Measurements from ENCODE around the gene TRIM77.
"Not testable (repeated sequence)": the region's sequence is repeated elsewhere in the genome, so short reads cannot be mapped to it uniquely, and the experiment has no call there.

GRCh38 chr11:89730215-89730614, 20.1 kb downstream of the TRIM77 start:
- TF ChIP-seq, protein P1, sequence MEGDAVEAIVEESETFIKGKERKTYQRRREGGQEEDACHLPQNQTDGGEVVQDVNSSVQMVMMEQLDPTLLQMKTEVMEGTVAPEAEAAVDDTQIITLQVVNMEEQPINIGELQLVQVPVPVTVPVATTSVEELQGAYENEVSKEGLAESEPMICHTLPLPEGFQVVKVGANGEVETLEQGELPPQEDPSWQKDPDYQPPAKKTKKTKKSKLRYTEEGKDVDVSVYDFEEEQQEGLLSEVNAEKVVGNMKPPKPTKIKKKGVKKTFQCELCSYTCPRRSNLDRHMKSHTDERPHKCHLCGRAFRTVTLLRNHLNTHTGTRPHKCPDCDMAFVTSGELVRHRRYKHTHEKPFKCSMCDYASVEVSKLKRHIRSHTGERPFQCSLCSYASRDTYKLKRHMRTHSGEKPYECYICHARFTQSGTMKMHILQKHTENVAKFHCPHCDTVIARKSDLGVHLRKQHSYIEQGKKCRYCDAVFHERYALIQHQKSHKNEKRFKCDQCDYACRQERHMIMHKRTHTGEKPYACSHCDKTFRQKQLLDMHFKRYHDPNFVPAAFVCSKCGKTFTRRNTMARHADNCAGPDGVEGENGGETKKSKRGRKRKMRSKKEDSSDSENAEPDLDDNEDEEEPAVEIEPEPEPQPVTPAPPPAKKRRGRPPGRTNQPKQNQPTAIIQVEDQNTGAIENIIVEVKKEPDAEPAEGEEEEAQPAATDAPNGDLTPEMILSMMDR (conservative IDR thresholded peaks at IDR 0.05; ENCODE audit: low read depth, low read length), result not testable (repeated sequence)
- not testable (repeated sequence) for TF ChIP-seq EZH2 (IDR thresholded peaks at IDR 0.05; ENCODE audit: borderline replicate concordance, low read depth, low read length, poor library complexity, severe bottlenecking)

All from A673 (cell line).